IPS DF 6.9 (cell line): ENCODE measurements around the gene C13orf42.

Experiments used
- DNase-seq: peaks from one replicate; pipeline ENCODE4 v3.0.0-alpha.2; 2013; ENCODE audit warnings: low read depth, low spot score
- H3K27ac ChIP-seq: one replicate; pipeline ENCODE4 v1.5.1; 2013; ENCODE audit warnings: low read length, control low read depth
- H3K27me3 ChIP-seq: 2 replicates; pipeline ENCODE4 v1.6.1; 2013; ENCODE audit warnings: mild to moderate bottlenecking, low read length; ENCODE audit not compliant: control insufficient read depth, insufficient read depth
- H3K36me3 ChIP-seq: 2 replicates; pipeline ENCODE4 v1.6.1; 2013; ENCODE audit warnings: low read length; ENCODE audit not compliant: control insufficient read depth, insufficient read depth
- H3K4me1 ChIP-seq: 2 replicates; pipeline ENCODE4 v1.6.1; 2013; ENCODE audit warnings: low read length; ENCODE audit not compliant: control insufficient read depth, insufficient read depth
- H3K4me3 ChIP-seq: 2 replicates; pipeline ENCODE4 v1.5.1; 2013; ENCODE audit warnings: mild to moderate bottlenecking, low read length
- H3K9me3 ChIP-seq: 2 replicates; pipeline ENCODE4 v1.6.1; 2013; ENCODE audit warnings: low read length, inconsistent platforms; ENCODE audit not compliant: control insufficient read depth, insufficient read depth
- WGBS: extraction: QIAGEN DNeasy Blood & Tissue Kit; methylation state at CpG from one replicate; pipeline ENCODE4 v1.1.7; 2013; ENCODE audit warnings: mixed read lengths, missing lambda C conversion rate; ENCODE audit not compliant: insufficient read length, insufficient coverage; 5-methylcytosine and 5-hydroxymethylcytosine counted together

C13orf42 gene

GRCh38 chr13:51035469-51035868 is 75.6 kb downstream of the C13orf42 start:
- no peaks in the 10 kb centered on the region for H3K36me3 ChIP-seq
- no peak overlapping the region for H3K4me3 ChIP-seq
- no peaks in the 10 kb centered on the region for H3K4me1 ChIP-seq
- DNase-seq: no peak
- no peaks in the 10 kb centered on the region for H3K9me3 ChIP-seq
- no peaks in the 10 kb centered on the region for H3K27me3 ChIP-seq
- H3K27ac ChIP-seq: no peak overlapping the region
- no CpG with 5 or more reads among the region's 4 CpGs for WGBS

GRCh38 chr13:51034906-51035305 is 76.2 kb downstream of the C13orf42 start:
- Histone ChIP-seq H3K9me3 (no peaks in the 10 kb centered on the region), H3K4me1 (no peaks in the 10 kb centered on the region), H3K4me3 (no peak overlapping the region), H3K27ac (no peak overlapping the region), H3K36me3 (no peaks in the 10 kb centered on the region), H3K27me3 (no peaks in the 10 kb centered on the region)
- DNase-seq: no peak
- WGBS: no CpG with 5 or more reads among the region's 3 CpGs

DNA sequence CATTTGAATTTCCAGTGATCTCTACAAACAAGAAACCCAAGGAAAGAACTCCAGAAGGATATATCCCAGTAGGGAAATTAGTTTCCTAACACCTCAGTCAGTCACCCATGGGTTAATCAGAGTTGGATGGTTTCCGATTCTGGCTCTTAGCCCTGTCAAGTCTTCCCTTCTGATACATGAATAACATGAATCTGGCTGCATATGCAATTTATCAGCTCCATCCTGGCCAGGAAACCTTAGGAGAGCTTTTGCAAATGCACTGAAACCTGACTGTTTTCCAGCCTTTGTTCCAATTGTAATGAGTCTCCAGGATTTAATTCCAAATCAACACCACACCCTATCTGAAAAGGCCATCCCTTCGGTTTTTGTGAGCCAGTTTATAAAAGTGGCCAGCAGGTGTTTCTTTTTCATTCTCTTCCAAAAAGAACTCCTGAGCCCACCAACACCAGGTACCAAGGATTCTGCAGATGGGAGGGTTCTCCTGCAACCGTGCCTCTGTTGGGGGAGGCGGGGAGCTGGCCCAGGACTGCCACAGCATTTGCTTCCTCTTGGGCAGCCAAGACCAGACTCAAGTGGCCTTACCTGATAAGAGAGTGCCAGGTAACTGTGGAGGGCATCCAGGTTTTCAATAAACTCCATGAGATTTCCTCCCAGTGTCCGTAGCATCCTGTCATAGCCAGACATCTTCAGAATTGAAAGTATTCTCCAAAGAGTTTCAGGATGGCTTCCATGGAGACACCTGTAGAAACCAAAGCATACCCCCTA is 77.5 kb downstream of the C13orf42 start:
- no peak for DNase-seq
- WGBS: no CpG with 5 or more reads among the region's 5 CpGs
- H3K4me3 ChIP-seq: no peak overlapping the region
- no peaks in the 10 kb centered on the region for H3K27me3 ChIP-seq
- no peaks in the 10 kb centered on the region for H3K4me1 ChIP-seq
- H3K9me3 ChIP-seq: no peaks in the 10 kb centered on the region
- no peaks in the 10 kb centered on the region for H3K36me3 ChIP-seq
- H3K27ac ChIP-seq: no peak overlapping the region

GRCh38 chr13:51032831-51033230 is 78.2 kb downstream of the C13orf42 start:
- DNase-seq: no peak
- Histone ChIP-seq H3K36me3 (no peaks in the 10 kb centered on the region), H3K4me3 (no peak overlapping the region), H3K4me1 (no peaks in the 10 kb centered on the region), H3K9me3 (no peaks in the 10 kb centered on the region), H3K27me3 (no peaks in the 10 kb centered on the region), H3K27ac (no peak overlapping the region)
- WGBS: no CpG with 5 or more reads among the region's 3 CpGs
